K562 (cell line): ENCODE results near the gene IRS2. TPM values are rescaled to one million over a fixed set of nuclear protein-coding genes. Genes with fewer than 3 reads are reported as not detected.

ENCODE experiments used
- CTCF ChIP-seq, 3 experiments: IDR thresholded peaks in 2 of 3; conservative IDR thresholded peaks in 1 of 3; 2 replicates each; pipeline ENCODE4 v1.5.1; 2011 to 2012; ENCODE audit warnings: low read length in 3 of 3, mild to moderate bottlenecking in 3 of 3, control low read depth in 2 of 3, improper control_type of control experiment in 1 of 3, inconsistent platforms in 1 of 3, low read depth in 1 of 3, mixed read lengths in 1 of 3, moderate library complexity in 1 of 3; ENCODE audit not compliant: insufficient read depth in 2 of 3
- DDX20 ChIP-seq: fragments of 450-650 bp; IDR thresholded peaks from 2 replicates; pipeline ENCODE4 v1.6.1; 2016; ENCODE audit warnings: missing genetic modification characterization, low read depth, mild to moderate bottlenecking, missing compliant biosample characterization, moderate library complexity
- E2F3 ChIP-seq: fragments of 250-450 bp; sonication (Bioruptor Pico); IDR thresholded peaks from 2 replicates; pipeline ENCODE4 v1.4.0; 2020; ENCODE audit warnings: mild to moderate bottlenecking
- HNRNPK ChIP-seq: fragments of 200-400 bp; formaldehyde crosslinking; IDR thresholded peaks from one replicate; pipeline ENCODE4 v1.6.1; 2018; ENCODE audit warnings: mild to moderate bottlenecking, low read depth, low read length; ENCODE audit not compliant: poor library complexity, severe bottlenecking
- MAFF ChIP-seq: IDR thresholded peaks from 2 replicates; pipeline ENCODE4 v1.6.1; 2012; ENCODE audit warnings: low read length, improper control_type of control experiment
- MAFG ChIP-seq: fragments of 450-650 bp; conservative IDR thresholded peaks from 2 replicates; pipeline ENCODE4 v1.6.1; 2016; ENCODE audit warnings: missing genetic modification characterization, missing compliant biosample characterization
- MAZ ChIP-seq, 2 experiments: fragments of 450-650 bp in 1 of 2; sonication (generic) in 1 of 2; formaldehyde crosslinking; IDR thresholded peaks in 1 of 2; conservative IDR thresholded peaks in 1 of 2; 2 replicates each; pipeline versions ENCODE4 v1.4.0 to v1.5.0; 2020; ENCODE audit warnings: mild to moderate bottlenecking in 1 of 2, missing genetic modification reagents in 1 of 2
- MYC ChIP-seq, 2 experiments: fragments of 250-450 bp in 1 of 2; sonication (Bioruptor Pico) in 1 of 2; IDR thresholded peaks; 2 replicates each; pipeline versions ENCODE4 v1.5.1 to v1.6.1; 2012 to 2021; ENCODE audit warnings: low read depth in 2 of 2, borderline replicate concordance in 1 of 2, improper control_type of control experiment in 1 of 2, low read length in 1 of 2, mild to moderate bottlenecking in 1 of 2, moderate library complexity in 1 of 2
- NR2C2 ChIP-seq, 2 experiments: fragments of 200-800 bp in 1 of 2; sonication (Bioruptor generic) in 1 of 2; sonication (generic) in 1 of 2; formaldehyde crosslinking in 1 of 2; IDR thresholded peaks; 2 replicates each; pipeline versions ENCODE4 v1.6.1 to v1.8.0; 2016 to 2022; ENCODE audit warnings: mild to moderate bottlenecking in 1 of 2, missing compliant biosample characterization in 1 of 2, missing genetic modification characterization in 1 of 2, missing genetic modification reagents in 1 of 2
- RBBP5 ChIP-seq: fragments of 200-600 bp; sonication (generic); IDR thresholded peaks from 2 replicates; pipeline ENCODE4 v1.6.1; 2012; ENCODE audit warnings: borderline replicate concordance, mild to moderate bottlenecking, low read length, control low read depth, inconsistent platforms; ENCODE audit not compliant: insufficient read depth, poor library complexity, severe bottlenecking
- SMAD4 ChIP-seq: fragments of 250-450 bp; sonication (Bioruptor Pico); conservative IDR thresholded peaks from 2 replicates; pipeline ENCODE4 v1.8.0; 2021; ENCODE audit warnings: inconsistent platforms, mild to moderate bottlenecking, moderate library complexity
- XRCC4 ChIP-seq: IDR thresholded peaks from one replicate; pipeline ENCODE4 v1.6.1; 2011; ENCODE audit not compliant: insufficient read depth, insufficient read length; ENCODE audit errors: extremely low read depth
- ZNF24 ChIP-seq: fragments of 450-650 bp; IDR thresholded peaks from 2 replicates; pipeline ENCODE4 v1.6.1; 2016
- ZNF316 ChIP-seq: fragments of 450-650 bp; IDR thresholded peaks from 2 replicates; pipeline ENCODE4 v1.6.1; 2016
- ZNF592 ChIP-seq: fragments of 450-650 bp; IDR thresholded peaks from 2 replicates; pipeline ENCODE4 v1.6.1; 2017; ENCODE audit warnings: antibody characterized with exemption, mild to moderate bottlenecking
- ZSCAN32 ChIP-seq: fragments of 450-650 bp; formaldehyde crosslinking; IDR thresholded peaks from 2 replicates; pipeline ENCODE4 v1.4.0; 2020; ENCODE audit warnings: mild to moderate bottlenecking, moderate library complexity
- polyA plus RNA-seq, 8 experiments: library from polyadenylated mRNA; depleted of rRNA in 4 of 8; stranded (reverse) in 5 of 8; unstranded in 3 of 8; fragments of >200 nt; fragmentation: Nextera tagmentation in 2 of 8; fragmentation: Illumina TruSeq in 1 of 8; extraction: Ambion mirVana in 2 of 8; extraction: Trizol in 1 of 8; gene quantifications; 2 replicates each; pipeline versions ENCODE4 v1.2.1 to v1.2.3, GENCODE V29; 2011 to 2014; ENCODE audit warnings: inconsistent platforms in 1 of 8, missing spikeins in 1 of 8
- total RNA-seq, 7 experiments: library from RNA; depleted of rRNA in 6 of 7; stranded (reverse); fragments of >200 nt in 6 of 7; fragmentation: Illumina TruSeq in 2 of 7; extraction: Trizol in 2 of 7; gene quantifications; 2 replicates each; pipeline versions ENCODE4 v1.2.1 to v1.2.3, GENCODE V29; 2011 to 2021; ENCODE audit warnings: low replicate concordance in 1 of 7
- TF ChIP-seq, protein P1 (sequence below): sonication (generic); formaldehyde crosslinking; IDR thresholded peaks from 2 replicates; pipeline ENCODE4 v1.5.0; 2020; ENCODE audit warnings: missing genetic modification reagents
- TF ChIP-seq, protein P2 (sequence below): fragments of 200-800 bp; sonication (Bioruptor generic); IDR thresholded peaks from 2 replicates; pipeline ENCODE4 v1.6.1; 2017; ENCODE audit warnings: missing genetic modification characterization, missing compliant biosample characterization

IRS2 gene
- total and polyA plus RNA-seq, 9 of the 15 experiments (the other 6 are each of a cell fraction or from before 2014, with no cell fraction given), result 0.36 to 4.6 (median 0.63) TPM

GRCh38 chr13:109715902-109716301 lies 70.5 kb downstream of the IRS2 start (continued):
- TF ChIP-seq, protein P1, sequence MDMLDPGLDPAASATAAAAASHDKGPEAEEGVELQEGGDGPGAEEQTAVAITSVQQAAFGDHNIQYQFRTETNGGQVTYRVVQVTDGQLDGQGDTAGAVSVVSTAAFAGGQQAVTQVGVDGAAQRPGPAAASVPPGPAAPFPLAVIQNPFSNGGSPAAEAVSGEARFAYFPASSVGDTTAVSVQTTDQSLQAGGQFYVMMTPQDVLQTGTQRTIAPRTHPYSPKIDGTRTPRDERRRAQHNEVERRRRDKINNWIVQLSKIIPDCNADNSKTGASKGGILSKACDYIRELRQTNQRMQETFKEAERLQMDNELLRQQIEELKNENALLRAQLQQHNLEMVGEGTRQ (CRISPR knock-in tag), result peak; percentile 20; the same call in 1 of the 2 replicates
- TF ChIP-seq MYC (IDR thresholded peaks at IDR 0.05; ENCODE audit: low read depth, low read length), result peak; percentile 73
- no peak for TF ChIP-seq MYC (CRISPR knock-in tag; IDR thresholded peaks at IDR 0.05; ENCODE audit: borderline replicate concordance, low read depth)
- peak; percentile 76 for TF ChIP-seq MAFG (tag)
- no peak for TF ChIP-seq DDX20 (tag)
- TF ChIP-seq ZNF592, result peak; percentile 28; the same call in 1 of the 2 replicates
- TF ChIP-seq SMAD4, result no peak
- no peak for TF ChIP-seq MAZ (CRISPR knock-in tag; conservative IDR thresholded peaks at IDR 0.05 in 1 of 2, IDR thresholded peaks at IDR 0.05 in 1 of 2)
- TF ChIP-seq ZNF316, result peak; percentile 33; the same call in 1 of the 2 replicates
- TF ChIP-seq RBBP5, result no peak
- peak in 2 of 3 experiments; percentile 20 to 26; a peak in 2 of 6 replicates for TF ChIP-seq CTCF (IDR thresholded peaks at IDR 0.05 in 2 of 3, conservative IDR thresholded peaks at IDR 0.05 in 1 of 3; ENCODE audit: insufficient read depth in 2 of 3, low read depth in 1 of 3, low read length in 3 of 3)
- TF ChIP-seq NR2C2 (CRISPR knock-in tag; IDR thresholded peaks at IDR 0.05), result no peak
- peak; percentile 26; the same call in 1 of the 2 replicates for TF ChIP-seq NR2C2 (tag; IDR thresholded peaks at IDR 0.05)
- no peak for TF ChIP-seq ZSCAN32 (CRISPR knock-in tag)
- no peak for TF ChIP-seq ZNF24
- no peak for TF ChIP-seq E2F3 (CRISPR knock-in tag)
- TF ChIP-seq HNRNPK, result no peak
- TF ChIP-seq, protein P2, sequence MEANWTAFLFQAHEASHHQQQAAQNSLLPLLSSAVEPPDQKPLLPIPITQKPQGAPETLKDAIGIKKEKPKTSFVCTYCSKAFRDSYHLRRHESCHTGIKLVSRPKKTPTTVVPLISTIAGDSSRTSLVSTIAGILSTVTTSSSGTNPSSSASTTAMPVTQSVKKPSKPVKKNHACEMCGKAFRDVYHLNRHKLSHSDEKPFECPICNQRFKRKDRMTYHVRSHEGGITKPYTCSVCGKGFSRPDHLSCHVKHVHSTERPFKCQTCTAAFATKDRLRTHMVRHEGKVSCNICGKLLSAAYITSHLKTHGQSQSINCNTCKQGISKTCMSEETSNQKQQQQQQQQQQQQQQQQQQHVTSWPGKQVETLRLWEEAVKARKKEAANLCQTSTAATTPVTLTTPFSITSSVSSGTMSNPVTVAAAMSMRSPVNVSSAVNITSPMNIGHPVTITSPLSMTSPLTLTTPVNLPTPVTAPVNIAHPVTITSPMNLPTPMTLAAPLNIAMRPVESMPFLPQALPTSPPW (CRISPR knock-in tag), result peak; percentile 23; the same call in 1 of the 2 replicates
- TF ChIP-seq MAFF, result peak; percentile 33; the same call in 1 of the 2 replicates
- TF ChIP-seq XRCC4, result no peak
